Measurements from ENCODE around the gene CD74. TPM values are rescaled to one million over a fixed set of nuclear protein-coding genes. Genes with fewer than 3 reads are reported as not detected.

CD74 gene
- total RNA-seq, 1 donor from 2014 or later, result 1,940 TPM

- Histone ChIP-seq H3K4me3 (no peak overlapping the region), H3K4me1 (peaks cover 4 to 10% of the 10 kb centered on the region in 2 donors), H3K36me3 (peaks cover 46% of the 10 kb centered on the region in 2 donors), H3K27ac (no peak overlapping the region), H3K27me3 (no peaks in the 10 kb centered on the region), H3K9me3 (no peaks in the 10 kb centered on the region)
- no peak for DNase-seq (ENCODE audit: low spot score in 2 of 2)
- intact Hi-C loops (cut with DNase I), result no loop called here
- no peak for TF ChIP-seq CTCF (IDR thresholded peaks at IDR 0.05)
Measured at GRCh38 chr5:150446088-150446487, 33.4 kb upstream of the CD74 start.

- no peak for TF ChIP-seq CTCF (IDR thresholded peaks at IDR 0.05)
- DNase-seq (ENCODE audit: low spot score in 2 of 2), result no peak
- H3K27me3 ChIP-seq, result no peaks in the 10 kb centered on the region
- H3K36me3 ChIP-seq, result peaks cover 46 to 49% of the 10 kb centered on the region in 2 donors
- H3K4me3 ChIP-seq, result no peak overlapping the region
- H3K4me1 ChIP-seq, result peaks cover 4 to 10% of the 10 kb centered on the region in 2 donors
- intact Hi-C loops (cut with DNase I), result no loop called here
- H3K27ac ChIP-seq, result no peak overlapping the region
- no peaks in the 10 kb centered on the region for H3K9me3 ChIP-seq
Measured at GRCh38 chr5:150444770-150445169, 32.1 kb upstream of the CD74 start.

GRCh38 chr5:150443242-150444075 lies 30.7 kb upstream of the CD74 start:
- TF ChIP-seq CTCF (IDR thresholded peaks at IDR 0.05), result no peak
- intact Hi-C loops (cut with DNase I), result no loop called here
- no peak overlapping the region for H3K27ac ChIP-seq
- peaks cover 46 to 49% of the 10 kb centered on the region in 2 donors for H3K36me3 ChIP-seq
- DNase-seq (ENCODE audit: low spot score in 2 of 2), result no peak
- H3K4me3 ChIP-seq, result no peak overlapping the region
- no peaks in the 10 kb centered on the region for H3K27me3 ChIP-seq
- no peaks in the 10 kb centered on the region for H3K9me3 ChIP-seq
- peaks cover 4 to 8% of the 10 kb centered on the region in 2 donors for H3K4me1 ChIP-seq

GRCh38 chr5:150442699-150443080 lies 30.0 kb upstream of the CD74 start:
- no peak for TF ChIP-seq CTCF (IDR thresholded peaks at IDR 0.05)
- Histone ChIP-seq H3K9me3 (no peaks in the 10 kb centered on the region), H3K4me1 (peaks cover under 1% of the 10 kb centered on the region in 2 donors), H3K4me3 (no peak overlapping the region), H3K36me3 (peaks cover 46 to 48% of the 10 kb centered on the region in 2 donors), H3K27ac (no peak overlapping the region), H3K27me3 (no peaks in the 10 kb centered on the region)
- intact Hi-C loops (cut with DNase I), result no loop called here
- DNase-seq (ENCODE audit: low spot score in 2 of 2), result no peak

- intact Hi-C loops (cut with DNase I), result no loop called here
- Histone ChIP-seq H3K4me1 (no peaks in the 10 kb centered on the region), H3K4me3 (no peak overlapping the region), H3K27ac (no peak overlapping the region), H3K27me3 (no peaks in the 10 kb centered on the region), H3K9me3 (no peaks in the 10 kb centered on the region), H3K36me3 (peaks cover 40 to 41% of the 10 kb centered on the region in 2 donors)
- TF ChIP-seq CTCF (IDR thresholded peaks at IDR 0.05), result no peak
- no peak for DNase-seq (ENCODE audit: low spot score in 2 of 2)
Measured at GRCh38 chr5:150441813-150442698, 29.3 kb upstream of the CD74 start.

Measured in ascending aorta (tissue), 2 donors.